Keratinocyte (primary cell): Measurements from ENCODE around the gene HORMAD2.

Experiments used
- CTCF ChIP-seq, 3 experiments: IDR thresholded peaks in 1 of 3; conservative IDR thresholded peaks in 1 of 3; optimal IDR thresholded peaks in 1 of 3; 2 replicates in 2 of 3; 3 replicates in 1 of 3; pipeline versions ENCODE3 to v1.5.1; 2011; ENCODE audit warnings: low read length in 3 of 3, mild to moderate bottlenecking in 3 of 3, moderate library complexity in 2 of 3, control low read depth in 1 of 3, inconsistent platforms in 1 of 3; ENCODE audit not compliant: insufficient read depth in 2 of 3; ENCODE audit errors: extremely low read depth in 1 of 3
- EZH2 ChIP-seq: IDR thresholded peaks from one replicate; pipeline ENCODE4 v1.6.1; 2012; ENCODE audit warnings: inconsistent platforms, mild to moderate bottlenecking, low read length, moderate library complexity

DNA sequence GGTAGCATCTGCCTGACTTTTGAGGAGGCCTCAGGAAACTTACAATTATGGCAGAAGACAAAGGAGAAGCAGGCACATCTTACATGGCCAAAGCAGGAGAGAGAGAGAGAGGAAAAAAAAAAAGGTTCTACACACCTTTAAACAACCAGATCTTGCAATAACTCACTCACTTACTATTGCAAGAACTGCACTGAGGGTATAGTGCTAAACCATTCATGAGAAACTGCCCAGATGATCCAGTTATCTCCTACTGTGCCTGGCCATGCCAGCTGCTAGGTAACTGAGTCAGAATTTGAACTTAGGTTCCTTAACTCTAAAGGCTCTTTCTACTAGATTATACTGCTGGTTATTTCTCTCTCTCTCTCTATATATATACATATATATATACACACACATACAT is 7.3 kb downstream of the HORMAD2 start:
- TF ChIP-seq CTCF (optimal IDR thresholded peaks at IDR 0.05 in 1 of 3, IDR thresholded peaks at IDR 0.05 in 1 of 3, conservative IDR thresholded peaks at IDR 0.05 in 1 of 3; ENCODE audit: extremely low read depth in 1 of 3, insufficient read depth in 2 of 3, low read length in 3 of 3) (no peak), EZH2 (no peak)
